Bronchial epithelial cell (primary cell): ENCODE data around the gene HIRA. TPM values are rescaled to one million over a fixed set of nuclear protein-coding genes. Genes with fewer than 3 reads are reported as not detected.
"Not testable (repeated sequence)": the region's sequence is repeated elsewhere in the genome, so short reads cannot be mapped to it uniquely, and the experiment has no call there.

Experiments
- DNase-seq: peaks from one replicate; pipeline ENCODE4 v3.0.0-alpha.2; 2010; ENCODE audit warnings: low read depth
- FAIRE-seq: peaks from 2 replicates; lab custom pipeline; 2011; peaks lifted over from hg19 to GRCh38; lab: Jason Lieb, UNC
- H3K27me3 ChIP-seq: 2 replicates; pipeline ENCODE4 v1.5.1; 2011; ENCODE audit warnings: low read length; ENCODE audit not compliant: control insufficient read depth, insufficient read depth
- H3K36me3 ChIP-seq: 2 replicates; pipeline ENCODE4 v1.5.1; 2011; ENCODE audit warnings: low read length; ENCODE audit not compliant: control insufficient read depth, insufficient read depth
- H3K4me3 ChIP-seq: 2 replicates; pipeline ENCODE4 v1.5.1; 2011; ENCODE audit warnings: mild to moderate bottlenecking, low read depth, low read length, control low read depth
- CTCF ChIP-seq: IDR thresholded peaks from 2 replicates; pipeline ENCODE4 v1.5.1; 2011; ENCODE audit warnings: mild to moderate bottlenecking, moderate library complexity, low read length, control low read depth, inconsistent platforms; ENCODE audit not compliant: insufficient read depth, severe bottlenecking
- total RNA-seq: library from RNA; depleted of rRNA; stranded (reverse); fragments of >200 nt; gene quantifications from 2 replicates; pipeline ENCODE4 v1.2.1, GENCODE V29; 2014

HIRA gene
- total RNA-seq, 1 donor from 2014 or later = 22.4 TPM

- DNase-seq (no peak), FAIRE-seq (no peak)
- Histone ChIP-seq H3K4me3 (no peak overlapping the region), H3K27me3 (no peaks in the 10 kb centered on the region), H3K36me3 (peaks cover 10% of the 10 kb centered on the region)
- TF ChIP-seq CTCF = no peak
Measured at GRCh38 chr22:19443544-19444211, 12.1 kb upstream of the HIRA start.

DNA sequence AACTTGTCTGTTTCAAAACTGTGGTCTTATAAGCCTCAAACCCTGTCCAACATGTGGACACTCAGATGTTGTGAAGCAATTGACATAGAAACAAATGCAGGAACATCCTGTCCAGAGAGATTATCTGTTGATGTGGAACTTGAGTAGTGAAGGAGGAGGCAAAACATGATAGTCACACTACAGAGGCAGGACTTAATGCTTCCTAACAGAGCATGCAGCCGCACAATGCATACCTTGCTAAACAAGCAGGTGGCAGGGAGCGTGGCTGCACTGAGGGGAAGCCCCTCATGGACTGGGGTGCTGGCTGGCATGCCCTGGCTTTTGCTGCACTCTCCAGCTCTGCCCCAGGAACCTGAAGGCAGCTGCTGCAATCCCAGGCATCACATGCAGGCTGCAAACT is 10.6 kb upstream of the HIRA start:
- TF ChIP-seq CTCF = no peak
- FAIRE-seq (no peak), DNase-seq (no peak)
- Histone ChIP-seq H3K4me3 (no peak overlapping the region), H3K27me3 (no peaks in the 10 kb centered on the region), H3K36me3 (peaks cover 10% of the 10 kb centered on the region)

DNA sequence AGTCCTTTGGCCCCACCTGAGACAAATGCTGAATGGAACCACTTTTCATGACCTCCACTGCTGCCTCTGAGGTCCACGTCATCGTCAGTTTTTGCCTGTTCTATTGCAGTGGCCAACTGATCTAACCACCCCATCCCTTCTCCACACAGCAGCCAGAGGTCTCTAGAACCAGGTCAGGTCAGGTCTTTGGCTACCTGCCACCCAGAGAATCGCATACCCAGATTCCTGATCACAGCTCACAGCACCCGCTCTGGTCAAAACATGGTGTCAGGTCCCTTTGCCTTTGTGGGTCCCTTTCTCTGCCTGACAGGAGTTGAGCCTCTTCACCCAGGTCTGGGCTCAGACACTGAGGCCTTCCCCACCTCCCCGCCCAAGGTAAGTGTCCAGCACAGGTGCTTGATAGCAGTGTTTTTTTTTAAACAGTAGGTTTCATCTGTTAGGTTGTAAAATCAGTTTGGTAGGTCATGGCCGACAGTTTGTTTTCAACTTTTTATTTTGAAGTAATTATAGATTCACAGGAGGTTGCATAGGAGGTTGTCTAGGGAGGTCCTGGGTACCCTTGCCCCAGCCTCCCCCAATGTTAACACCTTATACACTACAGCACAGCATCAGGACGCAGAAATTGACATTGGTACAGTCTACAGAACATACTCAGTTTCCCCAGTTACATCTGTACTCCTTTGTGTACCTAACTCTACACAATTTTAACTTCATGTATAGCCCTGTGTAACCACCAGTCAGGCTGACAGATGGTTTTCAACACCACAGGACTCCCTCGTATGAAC is 9.1 kb upstream of the HIRA start:
- TF ChIP-seq CTCF = no peak
- Histone ChIP-seq H3K4me3 (no peak overlapping the region), H3K27me3 (no peaks in the 10 kb centered on the region), H3K36me3 (peaks cover 11% of the 10 kb centered on the region)
- DNase-seq (no peak), FAIRE-seq (no peak)

DNA sequence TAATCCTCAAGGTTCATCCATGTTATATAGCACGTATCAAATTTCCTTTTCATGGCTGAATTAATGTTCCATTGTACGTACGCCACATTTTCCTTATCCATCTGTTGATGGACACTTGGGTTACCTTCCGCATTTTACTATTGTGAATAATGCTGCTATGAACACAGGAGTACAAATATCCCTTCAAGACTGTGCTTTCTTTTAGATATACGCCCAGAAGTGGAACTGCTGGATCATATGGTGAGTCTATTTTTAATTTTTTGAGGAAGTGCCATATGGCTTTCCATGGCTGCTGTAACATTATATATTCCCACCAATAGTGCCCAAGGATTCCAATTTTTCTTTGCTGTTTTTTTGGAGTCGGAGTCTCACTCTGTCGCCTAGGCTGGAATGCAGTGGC is 6.8 kb upstream of the HIRA start:
- peaks cover 11% of the 10 kb centered on the region for H3K36me3 ChIP-seq
- H3K4me3 ChIP-seq = no peak overlapping the region
- no peaks in the 10 kb centered on the region for H3K27me3 ChIP-seq
- FAIRE-seq (no peak), DNase-seq (peak; percentile 59)
- no peak for TF ChIP-seq CTCF

DNA sequence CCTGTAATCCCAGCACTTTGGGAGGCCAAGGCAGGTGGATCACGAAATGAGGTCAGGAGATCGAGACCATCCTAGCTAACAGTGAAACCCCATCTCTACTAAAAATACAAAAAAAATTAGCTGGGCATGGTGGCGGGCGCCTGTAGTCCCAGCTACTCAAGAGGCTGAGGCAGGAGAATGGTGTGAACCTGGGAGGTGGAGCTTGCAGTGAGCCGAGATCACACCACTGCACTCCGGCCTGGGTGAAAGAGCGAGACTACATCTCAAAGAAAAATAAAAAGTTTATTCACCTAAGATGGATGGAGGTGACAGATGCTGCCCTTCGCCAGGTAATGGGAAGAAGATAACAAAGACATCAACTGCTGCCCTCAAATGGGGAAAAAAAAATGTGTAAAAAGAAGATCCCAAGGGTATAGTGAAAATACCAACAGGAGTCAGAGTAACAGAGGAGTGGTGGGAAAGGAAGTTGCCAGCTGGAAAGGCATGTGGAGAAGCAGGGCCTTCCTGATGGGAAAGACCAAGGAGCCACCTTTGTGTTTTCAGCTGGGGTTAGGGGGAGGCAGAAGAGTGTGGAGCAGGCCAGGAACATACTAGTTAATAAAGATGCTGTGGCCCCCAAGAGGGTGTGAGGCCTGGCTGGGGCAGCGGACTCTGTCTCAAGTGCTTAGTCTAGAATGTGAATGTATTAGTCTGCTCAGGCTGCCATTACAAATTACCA is 5.1 kb upstream of the HIRA start:
- not testable (repeated sequence) for FAIRE-seq, DNase-seq, H3K27me3 ChIP-seq, H3K4me3 ChIP-seq, H3K36me3 ChIP-seq
